ENCODE results near the gene ITPR1.
"Not testable (repeated sequence)": the region's sequence is repeated elsewhere in the genome, so short reads cannot be mapped to it uniquely, and the experiment has no call there.

The ITPR1 gene

GRCh38 chr3:4493014-4493940 lies at the start of gene ITPR1:
ITPR1 (plus strand) TSS chr3:4493348; CDS start chr3:4516492, 23,144 bp downstream.
- peak; percentile 93 to 95 for DNase-seq (ENCODE audit: low read depth in 2 of 2)

GRCh38 chr3:4447295-4447999 lies 45.7 kb upstream of the ITPR1 start:
- no peak for DNase-seq (ENCODE audit: low read depth in 2 of 2)

- no peak for DNase-seq (ENCODE audit: low read depth in 2 of 2)
Measured at GRCh38 chr3:4448187-4448586, 45.0 kb upstream of the ITPR1 start.

- DNase-seq (ENCODE audit: low read depth in 2 of 2): no peak
Measured at GRCh38 chr3:4449043-4449805, 43.9 kb upstream of the ITPR1 start.

- DNase-seq (ENCODE audit: low read depth in 2 of 2): no peak
Measured at GRCh38 chr3:4454142-4454541, 39.0 kb upstream of the ITPR1 start.

- not testable (repeated sequence) for DNase-seq (ENCODE audit: low read depth in 2 of 2)
Measured at GRCh38 chr3:4456780-4457179, 36.4 kb upstream of the ITPR1 start.

- no peak for DNase-seq (ENCODE audit: low read depth in 2 of 2)
Measured at GRCh38 chr3:4458961-4459360, 34.2 kb upstream of the ITPR1 start.

GRCh38 chr3:4460334-4460733 lies 32.8 kb upstream of the ITPR1 start:
- DNase-seq (ENCODE audit: low read depth in 2 of 2): no peak

GRCh38 chr3:4461468-4462090 lies 31.6 kb upstream of the ITPR1 start:
- no peak for DNase-seq (ENCODE audit: low read depth in 2 of 2)

GRCh38 chr3:4462369-4463040 lies 30.6 kb upstream of the ITPR1 start:
- DNase-seq (ENCODE audit: low read depth in 2 of 2): no peak

GRCh38 chr3:4464576-4464975 lies 28.6 kb upstream of the ITPR1 start:
- DNase-seq (ENCODE audit: low read depth in 2 of 2): no peak

GRCh38 chr3:4466741-4467521 lies 26.2 kb upstream of the ITPR1 start, which contains the start of gene SUMF1:
SUMF1 (minus strand) TSS chr3:4467269; CDS start chr3:4467245, 24 bp downstream.
- DNase-seq (ENCODE audit: low read depth in 2 of 2): peak; percentile 63 to 70

- no peak for DNase-seq (ENCODE audit: low read depth in 2 of 2)
Measured at GRCh38 chr3:4467522-4467867, 25.7 kb upstream of the ITPR1 start.

GRCh38 chr3:4471907-4472306 lies 21.2 kb upstream of the ITPR1 start:
- no peak for DNase-seq (ENCODE audit: low read depth in 2 of 2)

GRCh38 chr3:4472312-4472711 lies 20.8 kb upstream of the ITPR1 start:
- DNase-seq (ENCODE audit: low read depth in 2 of 2): no peak

- no peak for DNase-seq (ENCODE audit: low read depth in 2 of 2)
Measured at GRCh38 chr3:4472766-4473165, 20.4 kb upstream of the ITPR1 start.

GRCh38 chr3:4474683-4475490 lies 18.3 kb upstream of the ITPR1 start:
- peak in 1 of 2 donors; percentile 17 for DNase-seq (ENCODE audit: low read depth in 2 of 2)

- DNase-seq (ENCODE audit: low read depth in 2 of 2): no peak
Measured at GRCh38 chr3:4475804-4476203, 17.3 kb upstream of the ITPR1 start.

- no peak for DNase-seq (ENCODE audit: low read depth in 2 of 2)
Measured at GRCh38 chr3:4476496-4476895, 16.7 kb upstream of the ITPR1 start.
